SK-N-SH treated with all-trans-retinoic acid at 6 μM for 48 hours (cell line): ENCODE measurements around the gene TMEM119.
"Not testable (repeated sequence)": the region's sequence is repeated elsewhere in the genome, so short reads cannot be mapped to it uniquely, and the experiment has no call there.

Experiments used
- ATAC-seq: fragments of 200-7000 bp; cut with Tn5 transposase; 3 replicates; pipeline ENCODE4 v1.9.1; 2020; ENCODE audit warnings: mild to moderate bottlenecking, moderate library complexity
- ARNTL ChIP-seq: fragments of 450-650 bp; formaldehyde crosslinking; IDR thresholded peaks from 2 replicates; pipeline ENCODE4 v1.5.0; 2020; ENCODE audit warnings: low read depth, mild to moderate bottlenecking, moderate library complexity, borderline replicate concordance
- BACH2 ChIP-seq: fragments of 250-450 bp; sonication (Bioruptor Pico); IDR thresholded peaks from 2 replicates; pipeline ENCODE4 v1.9.0; 2021; ENCODE audit warnings: mild to moderate bottlenecking, borderline replicate concordance
- CSDC2 ChIP-seq: fragments of 250-450 bp; sonication (Bioruptor Pico); IDR thresholded peaks from 2 replicates; pipeline ENCODE4 v1.5.0; 2020; ENCODE audit warnings: mild to moderate bottlenecking, moderate library complexity
- ESRRG ChIP-seq: fragments of 250-450 bp; sonication (Bioruptor Pico); IDR thresholded peaks from 2 replicates; pipeline ENCODE4 v1.6.1; 2021; ENCODE audit warnings: mild to moderate bottlenecking
- GLIS3 ChIP-seq: fragments of 250-450 bp; sonication (Bioruptor Pico); IDR thresholded peaks from 2 replicates; pipeline ENCODE4 v1.5.0; 2020; ENCODE audit warnings: mild to moderate bottlenecking, moderate library complexity
- ISL1 ChIP-seq: fragments of 250-450 bp; sonication (Bioruptor Pico); IDR thresholded peaks from 2 replicates; pipeline ENCODE4 v2.1.2; 2022; ENCODE audit warnings: mild to moderate bottlenecking, moderate library complexity
- OSR1 ChIP-seq: fragments of 250-450 bp; sonication (Bioruptor Pico); IDR thresholded peaks from 2 replicates; pipeline ENCODE4 v1.8.0; 2022; ENCODE audit warnings: moderate library complexity, mild to moderate bottlenecking, inconsistent platforms
- PATZ1 ChIP-seq: fragments of 250-450 bp; sonication (Bioruptor Pico); IDR thresholded peaks from 2 replicates; pipeline ENCODE4 v1.8.0; 2020; ENCODE audit warnings: mild to moderate bottlenecking, moderate library complexity, borderline replicate concordance
- SNAI2 ChIP-seq: fragments of 250-450 bp; sonication (Bioruptor Pico); IDR thresholded peaks from 2 replicates; pipeline ENCODE4 v1.5.0; 2020; ENCODE audit warnings: mild to moderate bottlenecking, moderate library complexity
- TCF4 ChIP-seq: fragments of 250-450 bp; sonication (Bioruptor Pico); IDR thresholded peaks from 2 replicates; pipeline ENCODE4 v1.8.0; 2021; ENCODE audit warnings: mild to moderate bottlenecking, moderate library complexity, borderline replicate concordance
- TOX ChIP-seq: fragments of 250-450 bp; sonication (Bioruptor Pico); IDR thresholded peaks from 2 replicates; pipeline ENCODE4 v1.8.0; 2021; ENCODE audit warnings: mild to moderate bottlenecking, moderate library complexity, borderline replicate concordance
- ZC3H10 ChIP-seq: fragments of 250-450 bp; sonication (Bioruptor Pico); IDR thresholded peaks from 2 replicates; pipeline ENCODE4 v1.5.1; 2021; ENCODE audit warnings: mild to moderate bottlenecking, moderate library complexity
- ZFP30 ChIP-seq: fragments of 450-650 bp; formaldehyde crosslinking; IDR thresholded peaks from 2 replicates; pipeline ENCODE4 v1.5.0; 2022; ENCODE audit warnings: mild to moderate bottlenecking, moderate library complexity
- ZNF70 ChIP-seq: fragments of 450-650 bp; formaldehyde crosslinking; IDR thresholded peaks from 2 replicates; pipeline ENCODE4 v1.5.0; 2020; ENCODE audit warnings: mild to moderate bottlenecking, moderate library complexity
- TF ChIP-seq, protein P1 (sequence below): fragments of 250-450 bp; sonication (Bioruptor Pico); IDR thresholded peaks from 2 replicates; pipeline ENCODE4 v1.5.1; 2020; ENCODE audit warnings: low read depth, mild to moderate bottlenecking, moderate library complexity
- TF ChIP-seq, protein P2 (sequence below): fragments of 250-450 bp; sonication (Bioruptor Pico); IDR thresholded peaks from 2 replicates; pipeline ENCODE4 v1.5.0; 2020; ENCODE audit warnings: mild to moderate bottlenecking, moderate library complexity

The TMEM119 gene

GRCh38 chr12:108622921-108623514, 25.1 kb upstream of the TMEM119 start:
- no peak for ATAC-seq
- TF ChIP-seq, protein P1, sequence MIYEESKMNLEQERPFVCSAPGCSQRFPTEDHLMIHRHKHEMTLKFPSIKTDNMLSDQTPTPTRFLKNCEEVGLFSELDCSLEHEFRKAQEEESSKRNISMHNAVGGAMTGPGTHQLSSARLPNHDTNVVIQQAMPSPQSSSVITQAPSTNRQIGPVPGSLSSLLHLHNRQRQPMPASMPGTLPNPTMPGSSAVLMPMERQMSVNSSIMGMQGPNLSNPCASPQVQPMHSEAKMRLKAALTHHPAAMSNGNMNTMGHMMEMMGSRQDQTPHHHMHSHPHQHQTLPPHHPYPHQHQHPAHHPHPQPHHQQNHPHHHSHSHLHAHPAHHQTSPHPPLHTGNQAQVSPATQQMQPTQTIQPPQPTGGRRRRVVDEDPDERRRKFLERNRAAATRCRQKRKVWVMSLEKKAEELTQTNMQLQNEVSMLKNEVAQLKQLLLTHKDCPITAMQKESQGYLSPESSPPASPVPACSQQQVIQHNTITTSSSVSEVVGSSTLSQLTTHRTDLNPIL (CRISPR knock-in tag): no peak
- TF ChIP-seq ARNTL (CRISPR knock-in tag) (no peak), CSDC2 (CRISPR knock-in tag) (no peak), BACH2 (CRISPR knock-in tag) (no peak)

DNA sequence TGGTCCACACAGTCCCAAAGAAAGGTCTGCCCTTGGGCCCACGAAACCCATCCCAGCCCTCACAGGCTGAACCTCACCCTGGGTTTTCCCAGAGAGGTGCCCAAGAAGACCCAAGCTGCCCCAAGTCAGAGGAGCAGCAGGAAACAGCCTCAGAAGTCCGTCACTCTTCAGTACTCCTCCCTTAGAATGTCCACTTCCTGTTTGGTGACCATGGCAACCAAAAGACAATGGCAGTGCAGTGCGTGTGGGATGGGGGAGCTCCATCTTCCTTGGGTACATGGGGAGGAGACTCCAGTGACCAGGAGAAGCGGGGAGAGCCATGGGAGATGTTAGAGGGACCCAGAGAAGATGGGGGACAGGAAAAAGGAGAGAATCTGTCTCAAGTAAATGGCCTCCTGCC, 24.5 kb upstream of the TMEM119 start:
- peak; percentile 15; the same call in 2 of the 3 replicates for ATAC-seq
- TF ChIP-seq, protein P2, sequence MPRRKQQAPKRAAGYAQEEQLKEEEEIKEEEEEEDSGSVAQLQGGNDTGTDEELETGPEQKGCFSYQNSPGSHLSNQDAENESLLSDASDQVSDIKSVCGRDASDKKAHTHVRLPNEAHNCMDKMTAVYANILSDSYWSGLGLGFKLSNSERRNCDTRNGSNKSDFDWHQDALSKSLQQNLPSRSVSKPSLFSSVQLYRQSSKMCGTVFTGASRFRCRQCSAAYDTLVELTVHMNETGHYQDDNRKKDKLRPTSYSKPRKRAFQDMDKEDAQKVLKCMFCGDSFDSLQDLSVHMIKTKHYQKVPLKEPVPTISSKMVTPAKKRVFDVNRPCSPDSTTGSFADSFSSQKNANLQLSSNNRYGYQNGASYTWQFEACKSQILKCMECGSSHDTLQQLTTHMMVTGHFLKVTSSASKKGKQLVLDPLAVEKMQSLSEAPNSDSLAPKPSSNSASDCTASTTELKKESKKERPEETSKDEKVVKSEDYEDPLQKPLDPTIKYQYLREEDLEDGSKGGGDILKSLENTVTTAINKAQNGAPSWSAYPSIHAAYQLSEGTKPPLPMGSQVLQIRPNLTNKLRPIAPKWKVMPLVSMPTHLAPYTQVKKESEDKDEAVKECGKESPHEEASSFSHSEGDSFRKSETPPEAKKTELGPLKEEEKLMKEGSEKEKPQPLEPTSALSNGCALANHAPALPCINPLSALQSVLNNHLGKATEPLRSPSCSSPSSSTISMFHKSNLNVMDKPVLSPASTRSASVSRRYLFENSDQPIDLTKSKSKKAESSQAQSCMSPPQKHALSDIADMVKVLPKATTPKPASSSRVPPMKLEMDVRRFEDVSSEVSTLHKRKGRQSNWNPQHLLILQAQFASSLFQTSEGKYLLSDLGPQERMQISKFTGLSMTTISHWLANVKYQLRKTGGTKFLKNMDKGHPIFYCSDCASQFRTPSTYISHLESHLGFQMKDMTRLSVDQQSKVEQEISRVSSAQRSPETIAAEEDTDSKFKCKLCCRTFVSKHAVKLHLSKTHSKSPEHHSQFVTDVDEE (CRISPR knock-in tag): no peak
- TF ChIP-seq SNAI2 (CRISPR knock-in tag): no peak
- TF ChIP-seq ZFP30: no peak

- no peak for ATAC-seq
- TF ChIP-seq SNAI2 (CRISPR knock-in tag) (no peak), PATZ1 (no peak), TCF4 (no peak)
These were observed 23.3 kb upstream of the TMEM119 start for GRCh38 chr12:108621161-108621560.

DNA sequence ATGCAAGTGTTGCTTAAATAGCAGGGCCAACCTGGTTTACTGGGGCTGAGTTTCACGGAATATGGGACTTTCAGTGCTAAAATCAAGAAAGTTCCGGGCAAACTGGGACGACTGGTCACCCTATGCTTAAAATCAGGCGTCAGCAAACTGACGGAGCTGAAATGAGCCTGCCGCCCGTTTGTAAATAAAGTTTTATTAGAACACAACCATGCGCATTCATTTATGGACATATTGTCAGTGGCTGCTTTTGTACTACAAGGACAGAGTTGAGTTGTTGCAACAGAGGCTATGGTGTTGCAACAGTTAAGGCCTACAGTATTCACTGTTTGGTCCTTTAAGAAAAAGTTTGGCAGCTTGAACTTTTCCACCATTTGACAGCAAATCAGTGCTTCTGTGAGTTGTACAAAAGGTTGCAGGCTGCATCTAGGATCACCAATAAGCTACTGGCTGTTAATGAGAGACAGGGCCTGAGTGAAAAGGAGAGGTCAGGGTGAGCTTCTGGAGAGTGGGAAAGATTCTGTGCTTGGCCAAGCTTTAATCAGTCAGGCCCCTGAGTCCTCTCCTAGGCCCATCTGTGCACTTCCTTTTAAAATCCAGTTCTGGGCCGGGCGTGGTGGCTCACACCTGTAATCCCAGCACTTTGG, 22.5 kb upstream of the TMEM119 start:
- ATAC-seq: no peak
- TF ChIP-seq OSR1 (CRISPR knock-in tag) (no peak), ARNTL (CRISPR knock-in tag) (no peak), GLIS3 (no peak), TCF4 (no peak), SNAI2 (CRISPR knock-in tag) (no peak), BACH2 (CRISPR knock-in tag) (no peak), ZC3H10 (CRISPR knock-in tag) (no peak)

- TF ChIP-seq ZC3H10 (CRISPR knock-in tag): no peak
- TF ChIP-seq, protein P1 (CRISPR knock-in tag): no peak
- no peak for TF ChIP-seq ESRRG (CRISPR knock-in tag)
- no peak for TF ChIP-seq ZNF70 (CRISPR knock-in tag)
- no peak for TF ChIP-seq ISL1 (CRISPR knock-in tag)
- TF ChIP-seq ARNTL (CRISPR knock-in tag): no peak
- no peak for TF ChIP-seq TOX (CRISPR knock-in tag)
- ATAC-seq: no peak
These were observed 21.7 kb upstream of the TMEM119 start for GRCh38 chr12:108619369-108620160.

- ATAC-seq: not testable (repeated sequence)
These were observed 21.0 kb upstream of the TMEM119 start for GRCh38 chr12:108618953-108619274.
